Keratinocyte (primary cell): ENCODE data around the gene PRPF40B. TPM values are rescaled to one million over a fixed set of nuclear protein-coding genes. Genes with fewer than 3 reads are reported as not detected.

Experiments used
- DNase-seq: peaks from one replicate; pipeline ENCODE4 v3.0.0-alpha.2; 2011; ENCODE audit warnings: low read depth, missing footprints, low spot score
- FAIRE-seq: peaks from 2 replicates; lab custom pipeline; 2011; peaks lifted over from hg19 to GRCh38; lab: Jason Lieb, UNC
- H2AFZ ChIP-seq: 2 replicates; pipeline ENCODE4 v1.6.0; 2012; ENCODE audit warnings: low read length, control low read depth, inconsistent platforms; ENCODE audit not compliant: control insufficient read depth
- H3K27ac ChIP-seq: 2 replicates; pipeline ENCODE4 v1.5.1; 2011; ENCODE audit warnings: low read length; ENCODE audit not compliant: control insufficient read depth, insufficient read depth
- H3K27me3 ChIP-seq: 3 replicates; pipeline ENCODE4 v1.6.0; 2011; ENCODE audit warnings: low read length; ENCODE audit not compliant: control insufficient read depth, insufficient read depth; ENCODE audit errors: extremely low read depth
- H3K36me3 ChIP-seq, 2 experiments: 2 replicates in 1 of 2; 3 replicates in 1 of 2; pipeline ENCODE4 v1.5.1; 2011; ENCODE audit warnings: low read length in 2 of 2, mild to moderate bottlenecking in 1 of 2; ENCODE audit not compliant: control insufficient read depth in 2 of 2, insufficient read depth in 2 of 2; ENCODE audit errors: extremely low read depth in 1 of 2
- H3K4me1 ChIP-seq: 3 replicates; pipeline ENCODE4 v1.5.1; 2011; ENCODE audit warnings: low read length; ENCODE audit not compliant: control insufficient read depth, insufficient read depth; ENCODE audit errors: extremely low read depth
- H3K4me2 ChIP-seq: 3 replicates; pipeline ENCODE4 v1.6.0; 2011; ENCODE audit warnings: low read depth, low read length; ENCODE audit not compliant: control insufficient read depth, insufficient read depth; ENCODE audit errors: extremely low read depth
- H3K4me3 ChIP-seq, 3 experiments: fragments of 200-600 bp in 1 of 3; sonication (generic) in 1 of 3; 2 replicates in 2 of 3; 3 replicates in 1 of 3; pipeline ENCODE4 v1.5.1; 2011 to 2016; ENCODE audit warnings: low read length in 3 of 3, mild to moderate bottlenecking in 3 of 3, control low read depth in 2 of 3, inconsistent platforms in 1 of 3, low read depth in 1 of 3, mixed read lengths in 1 of 3, mixed run types in 1 of 3, moderate library complexity in 1 of 3; ENCODE audit not compliant: control insufficient read depth in 2 of 3, insufficient read depth in 2 of 3; ENCODE audit errors: extremely low read depth in 1 of 3
- H3K79me2 ChIP-seq: 2 replicates; pipeline ENCODE4 v1.6.0; 2012; ENCODE audit warnings: low read length; ENCODE audit not compliant: control insufficient read depth, insufficient read depth
- H3K9ac ChIP-seq: 3 replicates; pipeline ENCODE4 v1.6.0; 2011; ENCODE audit warnings: low read length; ENCODE audit not compliant: control insufficient read depth, insufficient read depth; ENCODE audit errors: extremely low read depth
- H3K9me1 ChIP-seq: 3 replicates; pipeline ENCODE4 v1.6.0; 2011; ENCODE audit warnings: low read length; ENCODE audit not compliant: control insufficient read depth, insufficient read depth; ENCODE audit errors: extremely low read depth
- H3K9me3 ChIP-seq: 2 replicates; pipeline ENCODE4 v1.5.1; 2012; ENCODE audit warnings: low read depth, low read length; ENCODE audit not compliant: control insufficient read depth
- H4K20me1 ChIP-seq: 3 replicates; pipeline ENCODE4 v1.6.0; 2011; ENCODE audit warnings: low read length; ENCODE audit not compliant: control insufficient read depth, insufficient read depth; ENCODE audit errors: extremely low read depth
- CTCF ChIP-seq, 3 experiments: IDR thresholded peaks in 1 of 3; conservative IDR thresholded peaks in 1 of 3; optimal IDR thresholded peaks in 1 of 3; 2 replicates in 2 of 3; 3 replicates in 1 of 3; pipeline versions ENCODE3 to v1.5.1; 2011; ENCODE audit warnings: low read length in 3 of 3, mild to moderate bottlenecking in 3 of 3, moderate library complexity in 2 of 3, control low read depth in 1 of 3, inconsistent platforms in 1 of 3; ENCODE audit not compliant: insufficient read depth in 2 of 3; ENCODE audit errors: extremely low read depth in 1 of 3
- EZH2 ChIP-seq: IDR thresholded peaks from one replicate; pipeline ENCODE4 v1.6.1; 2012; ENCODE audit warnings: inconsistent platforms, mild to moderate bottlenecking, low read length, moderate library complexity
- dilution Hi-C: fragments of 300-500 bp; cut with MboI; formaldehyde crosslinking; loops from one replicate; pipeline ENCODE4 v1.7.0; 2020; ENCODE audit warnings: low sequenced_read_pairs; ENCODE audit not compliant: extremely low pct_ligation_motif_present
- polyA plus RNA-seq, 5 experiments: library from polyadenylated mRNA; depleted of rRNA in 3 of 5; stranded (reverse) in 3 of 5; stranded (forward) in 1 of 5; unstranded in 1 of 5; fragments of >200 nt; gene quantifications; 1 replicate in 1 of 5; 2 replicates in 3 of 5; 3 replicates in 1 of 5; pipeline versions ENCODE4 v1.2.1 to v1.2.3, GENCODE V29; 2011 to 2012; ENCODE audit warnings: missing spikeins in 2 of 5, low read depth in 1 of 5, low replicate concordance in 1 of 5

Gene PRPF40B
- polyA plus RNA-seq, 1 donor (not counting 4 experiments of a cell fraction or from before 2014, with no cell fraction given), result 12.7 TPM

GRCh38 chr12:49648712-49649003 is 25.3 kb downstream of the PRPF40B start:
- Histone ChIP-seq H3K4me2 (no peak overlapping the region), H3K4me3 (no peak overlapping the region), H3K27ac (no peak overlapping the region), H2AFZ (no peak overlapping the region), H3K27me3 (no peaks in the 10 kb centered on the region), H3K9ac (no peak overlapping the region), H4K20me1 (no peaks in the 10 kb centered on the region), H3K4me1 (peaks cover 9% of the 10 kb centered on the region), H3K9me3 (no peaks in the 10 kb centered on the region), H3K36me3 (peaks cover 10 to 22% of the 10 kb centered on the region in 2 experiments), H3K9me1 (no peaks in the 10 kb centered on the region), H3K79me2 (no peaks in the 10 kb centered on the region)
- FAIRE-seq, result no peak
- dilution Hi-C loops, result no loop called here
- no peak for DNase-seq
- TF ChIP-seq CTCF (optimal IDR thresholded peaks at IDR 0.05 in 1 of 3, IDR thresholded peaks at IDR 0.05 in 1 of 3, conservative IDR thresholded peaks at IDR 0.05 in 1 of 3; ENCODE audit: extremely low read depth in 1 of 3, insufficient read depth in 2 of 3, low read length in 3 of 3) (no peak), EZH2 (no peak)

- TF ChIP-seq EZH2 (no peak), CTCF (optimal IDR thresholded peaks at IDR 0.05 in 1 of 3, IDR thresholded peaks at IDR 0.05 in 1 of 3, conservative IDR thresholded peaks at IDR 0.05 in 1 of 3; ENCODE audit: extremely low read depth in 1 of 3, insufficient read depth in 2 of 3, low read length in 3 of 3) (no peak)
- no peak overlapping the region for H3K4me3 ChIP-seq
- peaks cover 10 to 20% of the 10 kb centered on the region in 2 experiments for H3K36me3 ChIP-seq
- peaks cover 1% of the 10 kb centered on the region for H3K4me1 ChIP-seq
- H3K9me1 ChIP-seq, result no peaks in the 10 kb centered on the region
- no peak overlapping the region for H2AFZ ChIP-seq
- no peak overlapping the region for H3K4me2 ChIP-seq
- dilution Hi-C loops, result no loop called here
- no peak overlapping the region for H3K27ac ChIP-seq
- H3K79me2 ChIP-seq, result no peaks in the 10 kb centered on the region
- no peak for DNase-seq
- H3K27me3 ChIP-seq, result no peaks in the 10 kb centered on the region
- H3K9me3 ChIP-seq, result no peaks in the 10 kb centered on the region
- no peak overlapping the region for H3K9ac ChIP-seq
- no peak for FAIRE-seq
- no peaks in the 10 kb centered on the region for H4K20me1 ChIP-seq
These were observed 26.1 kb downstream of the PRPF40B start for GRCh38 chr12:49649445-49649844.
